ENCODE measurements around the gene CEP135. TPM values are rescaled to one million over a fixed set of nuclear protein-coding genes. Genes with fewer than 3 reads are reported as not detected.

Gene CEP135
- total and polyA plus RNA-seq, 2 donors (not counting 1 experiment from before 2014, with no cell fraction given) = 6.4 to 41.0 TPM

- H3K9ac ChIP-seq (ENCODE audit: low read length) = no peak overlapping the region
- DNase-seq = no peak
- no peaks in the 10 kb centered on the region for H3K27me3 Mint-ChIP-seq
- no peak overlapping the region for H3K27ac ChIP-seq (ENCODE audit: low read length in 2 of 2)
- H3K4me2 ChIP-seq (replicated peaks; ENCODE audit: low read depth, low read length, poor library complexity, severe bottlenecking) = no peak overlapping the region
- no peaks in the 10 kb centered on the region for H3K9me3 Mint-ChIP-seq (ENCODE audit: insufficient read depth)
- no peak overlapping the region for H2AFZ ChIP-seq (ENCODE audit: insufficient read depth, low read depth, low read length, poor library complexity, severe bottlenecking)
- no peaks in the 10 kb centered on the region for H3K36me3 ChIP-seq (replicated peaks in 1 of 2; ENCODE audit: control extremely low read depth in 1 of 2, control insufficient read depth in 1 of 2, extremely low read depth in 1 of 2, insufficient read depth in 2 of 2, low read length in 1 of 2)
- no peaks in the 10 kb centered on the region for H3K79me2 ChIP-seq (ENCODE audit: control insufficient read depth, insufficient read depth, low read length)
- peaks cover 15% of the 10 kb centered on the region for H3K4me1 Mint-ChIP-seq
- no peaks in the 10 kb centered on the region for H3K9me3 ChIP-seq (ENCODE audit: control extremely low read depth in 1 of 3, control insufficient read depth in 2 of 3, insufficient read depth in 1 of 3, low read length in 2 of 3)
- no peaks in the 10 kb centered on the region for H4K20me1 ChIP-seq (ENCODE audit: control insufficient read depth, insufficient read depth, low read length, poor library complexity, severe bottlenecking)
- H3K27ac Mint-ChIP-seq = no peak overlapping the region
- 100% methylated on average over 3 of the region's 4 CpGs for WGBS (ENCODE audit: insufficient coverage)
- CTCF ChIA-PET = no interaction called here
- intact Hi-C loops (cut with micrococcal nuclease) = no loop called here
- TF ChIP-seq EZH2 (IDR thresholded peaks at IDR 0.05; ENCODE audit: borderline replicate concordance, insufficient read depth, low read depth, low read length, poor library complexity, severe bottlenecking) = no peak
- TF ChIP-seq, protein P1, sequence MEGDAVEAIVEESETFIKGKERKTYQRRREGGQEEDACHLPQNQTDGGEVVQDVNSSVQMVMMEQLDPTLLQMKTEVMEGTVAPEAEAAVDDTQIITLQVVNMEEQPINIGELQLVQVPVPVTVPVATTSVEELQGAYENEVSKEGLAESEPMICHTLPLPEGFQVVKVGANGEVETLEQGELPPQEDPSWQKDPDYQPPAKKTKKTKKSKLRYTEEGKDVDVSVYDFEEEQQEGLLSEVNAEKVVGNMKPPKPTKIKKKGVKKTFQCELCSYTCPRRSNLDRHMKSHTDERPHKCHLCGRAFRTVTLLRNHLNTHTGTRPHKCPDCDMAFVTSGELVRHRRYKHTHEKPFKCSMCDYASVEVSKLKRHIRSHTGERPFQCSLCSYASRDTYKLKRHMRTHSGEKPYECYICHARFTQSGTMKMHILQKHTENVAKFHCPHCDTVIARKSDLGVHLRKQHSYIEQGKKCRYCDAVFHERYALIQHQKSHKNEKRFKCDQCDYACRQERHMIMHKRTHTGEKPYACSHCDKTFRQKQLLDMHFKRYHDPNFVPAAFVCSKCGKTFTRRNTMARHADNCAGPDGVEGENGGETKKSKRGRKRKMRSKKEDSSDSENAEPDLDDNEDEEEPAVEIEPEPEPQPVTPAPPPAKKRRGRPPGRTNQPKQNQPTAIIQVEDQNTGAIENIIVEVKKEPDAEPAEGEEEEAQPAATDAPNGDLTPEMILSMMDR (IDR thresholded peaks at IDR 0.05) = no peak
- H3K27me3 ChIP-seq (replicated peaks in 1 of 4; ENCODE audit: control extremely low read depth in 1 of 4, control insufficient read depth in 3 of 4, insufficient read depth in 4 of 4, low read length in 3 of 4) = no peaks in the 10 kb centered on the region
- no peak overlapping the region for H3K4me3 Mint-ChIP-seq
- H3K4me3 ChIP-seq (ENCODE audit: control extremely low read depth in 1 of 5, extremely low read depth in 1 of 5, insufficient read depth in 1 of 5, low read depth in 2 of 5, low read length in 4 of 5) = no peak overlapping the region
- ATAC-seq (ENCODE audit: low read depth) = no peak
- peaks cover 0 to 8% of the 10 kb centered on the region in 2 donors for H3K4me1 ChIP-seq (ENCODE audit: control insufficient read depth in 2 of 2, insufficient read depth in 2 of 2, low read length in 2 of 2)
- POLR2A ChIA-PET = no interaction called here
Observed at GRCh38 chr4:55925241-55925640, 23.5 kb upstream of the CEP135 start.

DNA sequence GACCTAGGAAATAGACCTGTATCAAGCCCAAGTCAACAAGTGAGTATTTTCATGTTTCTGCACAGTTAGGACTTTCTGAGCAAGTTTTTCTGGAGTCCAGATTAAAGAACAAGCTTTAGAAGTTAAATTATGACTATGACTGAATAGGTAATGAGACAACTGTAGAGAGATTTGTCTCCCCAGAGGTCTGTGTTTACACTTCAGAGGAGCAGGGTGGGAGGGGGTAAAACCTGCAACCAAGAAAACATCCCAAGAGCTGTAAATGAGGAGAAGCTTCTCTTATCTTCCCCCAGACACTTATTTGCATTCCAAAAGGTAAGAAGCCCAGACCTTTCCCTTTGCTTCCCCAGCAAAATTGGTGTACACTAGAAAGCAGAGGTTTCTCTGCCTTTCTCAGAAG, 22.1 kb upstream of the CEP135 start:
- H3K4me3 ChIP-seq (ENCODE audit: control extremely low read depth in 1 of 5, extremely low read depth in 1 of 5, insufficient read depth in 1 of 5, low read depth in 2 of 5, low read length in 4 of 5) = no peak overlapping the region
- intact Hi-C loops (cut with micrococcal nuclease) = no loop called here
- no peaks in the 10 kb centered on the region for H4K20me1 ChIP-seq (ENCODE audit: control insufficient read depth, insufficient read depth, low read length, poor library complexity, severe bottlenecking)
- H3K4me1 Mint-ChIP-seq = peaks cover 17% of the 10 kb centered on the region
- no peaks in the 10 kb centered on the region for H3K36me3 ChIP-seq (replicated peaks in 1 of 2; ENCODE audit: control extremely low read depth in 1 of 2, control insufficient read depth in 1 of 2, extremely low read depth in 1 of 2, insufficient read depth in 2 of 2, low read length in 1 of 2)
- H3K27me3 Mint-ChIP-seq = no peaks in the 10 kb centered on the region
- no peaks in the 10 kb centered on the region for H3K27me3 ChIP-seq (replicated peaks in 1 of 4; ENCODE audit: control extremely low read depth in 1 of 4, control insufficient read depth in 3 of 4, insufficient read depth in 4 of 4, low read length in 3 of 4)
- ATAC-seq (ENCODE audit: low read depth) (no peak), DNase-seq (no peak)
- CTCF ChIA-PET = interaction anchor here (0.5 to 1.4 kb wide), 2 partner anchors 9 to 289 kb away, joined by 3 read pairs; no protein-coding TSS in a partner anchor
- H3K4me2 ChIP-seq (replicated peaks; ENCODE audit: low read depth, low read length, poor library complexity, severe bottlenecking) = no peak overlapping the region
- H3K9ac ChIP-seq (ENCODE audit: low read length) = no peak overlapping the region
- TF ChIP-seq, protein P1 (IDR thresholded peaks at IDR 0.05) = no peak
- TF ChIP-seq EZH2 (IDR thresholded peaks at IDR 0.05; ENCODE audit: borderline replicate concordance, insufficient read depth, low read depth, low read length, poor library complexity, severe bottlenecking) = no peak
- H3K9me3 ChIP-seq (ENCODE audit: control extremely low read depth in 1 of 3, control insufficient read depth in 2 of 3, insufficient read depth in 1 of 3, low read length in 2 of 3) = no peaks in the 10 kb centered on the region
- no peak overlapping the region for H2AFZ ChIP-seq (ENCODE audit: insufficient read depth, low read depth, low read length, poor library complexity, severe bottlenecking)
- no peak overlapping the region for H3K27ac Mint-ChIP-seq
- H3K9me3 Mint-ChIP-seq (ENCODE audit: insufficient read depth) = no peaks in the 10 kb centered on the region
- no peak overlapping the region for H3K4me3 Mint-ChIP-seq
- POLR2A ChIA-PET = no interaction called here
- no peaks in the 10 kb centered on the region for H3K79me2 ChIP-seq (ENCODE audit: control insufficient read depth, insufficient read depth, low read length)
- H3K4me1 ChIP-seq (ENCODE audit: control insufficient read depth in 2 of 2, insufficient read depth in 2 of 2, low read length in 2 of 2) = peaks cover 0 to 8% of the 10 kb centered on the region in 2 donors
- no peak overlapping the region for H3K27ac ChIP-seq (ENCODE audit: low read length in 2 of 2)
